Mesodermal cell (in vitro differentiated cells): ENCODE results near the gene CDHR4.
"Not testable (repeated sequence)": the region's sequence is repeated elsewhere in the genome, so short reads cannot be mapped to it uniquely, and the experiment has no call there.

Experiments used
- H3K27ac ChIP-seq: 2 replicates; pipeline ENCODE4 v1.7.0; 2013; ENCODE audit warnings: mild to moderate bottlenecking, low read depth, low read length, moderate library complexity; ENCODE audit not compliant: severe bottlenecking
- H3K36me3 ChIP-seq: 2 replicates; pipeline ENCODE4 v1.7.1; 2013; ENCODE audit warnings: mild to moderate bottlenecking, low read length, moderate library complexity; ENCODE audit not compliant: control insufficient read depth, insufficient read depth
- H3K4me1 ChIP-seq: one replicate; pipeline ENCODE4 v1.7.1; 2013; ENCODE audit warnings: mild to moderate bottlenecking, low read length; ENCODE audit not compliant: insufficient read depth, control insufficient read depth, poor library complexity, severe bottlenecking
- H3K4me3 ChIP-seq: 2 replicates; pipeline ENCODE4 v1.7.0; 2013; ENCODE audit warnings: low read length, control low read depth, mild to moderate bottlenecking; ENCODE audit not compliant: insufficient read depth, poor library complexity, severe bottlenecking; ENCODE audit errors: extremely low read depth
- H3K9me3 ChIP-seq: 2 replicates; pipeline ENCODE4 v1.7.1; 2013; ENCODE audit warnings: mild to moderate bottlenecking, low read length, moderate library complexity; ENCODE audit not compliant: control insufficient read depth
- WGBS, 2 experiments: methylation state at CpG; one replicate each; pipeline ENCODE4 v1.1.5; 2013; ENCODE audit warnings: missing lambda C conversion rate in 2 of 2; ENCODE audit not compliant: insufficient coverage in 2 of 2; 5-methylcytosine and 5-hydroxymethylcytosine counted together

Gene CDHR4

DNA sequence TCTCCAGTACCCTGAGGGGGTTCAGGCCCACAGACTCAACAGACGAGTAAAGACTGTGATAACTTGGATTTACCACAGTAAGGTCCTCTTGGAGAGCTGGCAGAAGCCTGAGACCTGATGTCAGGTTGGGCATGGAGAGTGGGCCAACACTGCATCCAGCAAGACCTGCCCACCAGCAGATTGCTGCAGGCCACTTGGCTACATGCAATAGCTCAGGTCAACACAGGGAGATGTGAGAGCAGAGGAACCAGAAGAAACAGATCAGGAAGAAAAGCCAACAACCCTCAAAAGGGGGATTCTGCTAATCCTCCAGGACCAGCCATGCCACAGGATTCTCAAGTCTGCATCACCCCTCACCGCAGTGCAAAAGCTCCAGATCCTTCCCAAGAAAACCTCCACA lies 11.6 kb downstream of the CDHR4 start:
- Histone ChIP-seq H3K9me3 (no peaks in the 10 kb centered on the region), H3K36me3 (peaks cover 21% of the 10 kb centered on the region)
- 100% methylated on average over 1 to 2 of the region's 2 CpGs for WGBS, 2 experiments

GRCh38 chr3:49787536-49787935 lies 12.1 kb downstream of the CDHR4 start:
- no peaks in the 10 kb centered on the region for H3K9me3 ChIP-seq
- no peak overlapping the region for H3K4me3 ChIP-seq
- H3K27ac ChIP-seq: peak overlapping the region; percentile 49
- WGBS, 2 experiments: 85 to 92% methylated on average over 2 to 5 of the region's 5 CpGs
- H3K4me1 ChIP-seq: peaks cover 18% of the 10 kb centered on the region
- peaks cover 25% of the 10 kb centered on the region for H3K36me3 ChIP-seq

More for the DNA sequence above, 11.6 kb downstream of the CDHR4 start:
- Histone ChIP-seq H3K4me1 (peaks cover 18% of the 10 kb centered on the region), H3K4me3 (no peak overlapping the region), H3K27ac (no peak overlapping the region)

DNA sequence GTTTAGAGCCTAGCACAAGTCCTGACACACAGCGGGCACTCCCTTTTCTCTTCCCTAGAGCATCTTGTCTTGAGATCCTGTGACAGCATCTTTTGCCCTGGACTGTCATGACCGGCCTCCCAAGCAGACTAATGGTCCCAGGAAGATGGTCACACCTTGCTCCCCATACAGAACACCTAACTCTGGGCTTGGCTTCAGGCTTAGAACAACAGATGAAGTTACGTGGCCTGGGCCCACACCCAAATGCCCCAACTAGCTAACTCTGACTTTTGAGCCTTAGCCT lies 12.6 kb downstream of the CDHR4 start:
- Histone ChIP-seq H3K36me3 (peaks cover 29% of the 10 kb centered on the region), H3K4me3 (no peak overlapping the region), H3K9me3 (no peaks in the 10 kb centered on the region), H3K27ac (peak overlapping the region; percentile 87), H3K4me1 (peaks cover 17% of the 10 kb centered on the region)
- WGBS, 2 experiments: 87 to 97% methylated on average over 2 to 3 of the region's 3 CpGs

DNA sequence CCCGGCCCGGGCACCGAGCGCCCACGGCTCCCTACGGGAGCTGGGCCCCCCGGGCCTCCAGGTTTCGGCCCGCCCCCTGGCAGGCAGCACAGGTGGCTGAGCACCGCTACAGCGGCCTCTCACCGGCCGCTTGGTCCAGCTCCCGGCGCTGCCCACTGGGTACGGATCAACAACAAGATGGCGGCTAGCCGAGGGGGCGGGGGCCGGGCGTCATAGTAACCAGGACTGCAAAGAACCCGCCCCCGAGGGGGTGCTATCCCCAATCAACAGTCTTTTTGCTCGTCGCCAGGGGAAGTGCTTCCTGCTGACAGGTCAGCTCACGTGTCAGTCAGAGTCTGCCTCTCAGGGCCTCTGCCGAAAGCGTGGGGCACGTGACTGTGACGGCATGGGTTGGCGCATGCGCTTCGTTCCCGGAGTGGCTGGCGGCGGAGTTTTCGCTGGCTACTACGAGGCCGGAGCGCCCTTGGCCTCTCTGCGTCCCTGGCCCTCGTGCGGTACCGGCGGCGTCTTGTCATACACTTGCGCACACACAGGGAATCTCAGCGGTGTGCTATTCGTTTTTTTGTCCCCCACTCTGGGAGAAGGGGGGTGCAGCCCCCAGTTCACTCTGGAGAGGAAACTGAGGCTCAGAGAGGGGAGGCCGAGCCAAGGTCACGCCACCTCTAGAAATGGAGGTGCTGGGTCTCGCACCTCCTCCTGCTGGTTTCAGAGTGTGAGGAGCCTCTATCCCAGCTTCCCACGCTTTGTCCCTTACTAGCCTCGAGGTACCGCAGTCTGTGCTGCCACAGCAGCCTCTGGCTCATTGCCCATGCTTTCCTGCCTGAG lies 13.1 kb downstream of the CDHR4 start, which contains the start of gene IP6K1:
Gene IP6K1 (minus strand): TSS at position 186 of the 825 bp plus-strand sequence. CDS start 38,502 bp downstream, outside the sequence.
- peak within 1 kb of the TSS; percentile 89 for H3K4me3 ChIP-seq
- WGBS, 2 experiments: 9 to 10% methylated on average over 48 to 55 of the region's 55 CpGs
- peaks cover 14% of the 10 kb centered on the region for H3K4me1 ChIP-seq
- peaks cover 29% of the 10 kb centered on the region for H3K36me3 ChIP-seq
- no peaks in the 10 kb centered on the region for H3K9me3 ChIP-seq
- H3K27ac ChIP-seq: peak within 1 kb of the TSS; percentile 87

- 6 to 8% methylated on average over 45 to 50 of the region's 50 CpGs for WGBS, 2 experiments
- Histone ChIP-seq H3K27ac (peak overlapping the region; percentile 74), H3K9me3 (no peaks in the 10 kb centered on the region), H3K4me3 (peak overlapping the region; percentile 89), H3K4me1 (peaks cover 8% of the 10 kb centered on the region), H3K36me3 (peaks cover 36% of the 10 kb centered on the region)
These were observed 13.9 kb downstream of the CDHR4 start for GRCh38 chr3:49785565-49786356.

DNA sequence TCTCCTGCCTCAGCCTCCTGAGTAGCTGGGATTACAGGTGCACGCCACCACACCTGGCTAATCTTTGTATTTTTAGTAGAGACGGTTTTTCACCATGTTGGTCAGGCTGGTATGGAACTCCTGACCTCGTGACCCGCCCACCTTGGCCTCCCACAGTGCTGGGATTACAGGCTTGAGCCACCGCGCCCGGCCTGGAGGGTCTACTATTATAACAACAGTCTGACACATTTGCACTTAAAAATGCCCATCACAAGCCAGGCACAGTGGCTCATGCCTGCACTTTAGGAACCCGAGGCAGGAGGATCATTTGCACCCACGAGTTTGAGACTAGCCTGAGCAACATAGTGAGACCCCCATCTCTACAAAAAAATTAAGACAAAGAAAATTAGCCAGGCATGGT lies 17.4 kb downstream of the CDHR4 start:
- H3K36me3 ChIP-seq: peaks cover 65% of the 10 kb centered on the region
- 96 to 97% methylated on average over 7 to 9 of the region's 9 CpGs for WGBS, 2 experiments
- not testable (repeated sequence) for H3K4me3 ChIP-seq, H3K27ac ChIP-seq, H3K4me1 ChIP-seq, H3K9me3 ChIP-seq

DNA sequence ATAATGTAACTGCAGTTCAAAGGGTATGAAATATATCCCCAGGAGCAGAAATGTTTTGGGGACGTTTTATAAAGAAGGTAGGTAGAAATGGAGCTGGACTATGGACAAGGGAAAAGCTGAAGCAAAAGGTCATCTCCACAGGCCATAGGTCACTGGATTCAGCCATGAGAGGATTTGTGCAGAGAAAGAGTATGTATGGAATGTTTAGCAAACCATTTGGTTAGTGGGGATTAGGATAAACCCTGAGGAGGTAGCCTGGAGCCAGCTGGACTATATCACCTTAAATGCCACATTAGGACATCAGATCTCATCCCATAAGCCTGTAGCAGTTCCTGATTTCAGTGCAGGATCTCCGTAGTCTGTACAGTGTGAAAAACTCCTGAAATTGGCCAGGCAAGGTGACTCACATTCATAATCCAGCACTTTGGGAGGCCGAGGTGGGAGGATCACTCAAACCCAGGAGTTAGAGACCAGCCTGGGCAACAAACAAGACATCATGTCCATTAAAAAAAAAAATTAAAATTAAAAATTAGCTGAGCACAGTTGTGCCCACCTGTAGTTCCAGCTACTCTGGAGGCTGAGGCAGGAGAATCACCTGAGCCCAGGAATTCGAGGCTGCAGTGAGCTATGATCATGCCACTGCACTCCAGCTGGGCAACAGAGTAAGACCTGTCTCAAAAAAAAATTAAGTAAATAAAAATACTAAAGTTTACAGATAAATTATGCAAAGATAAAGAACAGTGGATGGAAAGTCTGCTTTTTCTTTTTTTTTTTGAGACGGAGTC lies 18.1 kb downstream of the CDHR4 start:
- Histone ChIP-seq H3K27ac (peak overlapping the region; percentile 20), H3K4me3 (no peak overlapping the region)

GRCh38 chr3:49780975-49781365 lies 18.7 kb downstream of the CDHR4 start:
- H3K4me1 ChIP-seq, H3K4me3 ChIP-seq, H3K9me3 ChIP-seq: not testable (repeated sequence)
- WGBS, 2 experiments: 83 to 89% methylated on average over 7 of the region's 9 CpGs
- H3K27ac ChIP-seq: peak overlapping the region; percentile 20
- peaks cover 78% of the 10 kb centered on the region for H3K36me3 ChIP-seq

More for the DNA sequence above, 18.1 kb downstream of the CDHR4 start:
- WGBS, 2 experiments: 91 to 94% methylated on average over 3 to 4 of the region's 5 CpGs
- Histone ChIP-seq H3K4me1 (peaks cover 5% of the 10 kb centered on the region), H3K9me3 (no peaks in the 10 kb centered on the region), H3K36me3 (peaks cover 71% of the 10 kb centered on the region)

- no peaks in the 10 kb centered on the region for H3K9me3 ChIP-seq
- H3K4me1 ChIP-seq: peaks cover 5% of the 10 kb centered on the region
- peaks cover 84% of the 10 kb centered on the region for H3K36me3 ChIP-seq
- WGBS, 2 experiments: 100% methylated on average over 2 of the region's 4 CpGs
- H3K27ac ChIP-seq: peak overlapping the region; percentile 12
- no peak overlapping the region for H3K4me3 ChIP-seq
These were observed 19.3 kb downstream of the CDHR4 start for GRCh38 chr3:49780080-49780974.
